ENCODE data around the gene KMT2A.

The KMT2A gene

DNA sequence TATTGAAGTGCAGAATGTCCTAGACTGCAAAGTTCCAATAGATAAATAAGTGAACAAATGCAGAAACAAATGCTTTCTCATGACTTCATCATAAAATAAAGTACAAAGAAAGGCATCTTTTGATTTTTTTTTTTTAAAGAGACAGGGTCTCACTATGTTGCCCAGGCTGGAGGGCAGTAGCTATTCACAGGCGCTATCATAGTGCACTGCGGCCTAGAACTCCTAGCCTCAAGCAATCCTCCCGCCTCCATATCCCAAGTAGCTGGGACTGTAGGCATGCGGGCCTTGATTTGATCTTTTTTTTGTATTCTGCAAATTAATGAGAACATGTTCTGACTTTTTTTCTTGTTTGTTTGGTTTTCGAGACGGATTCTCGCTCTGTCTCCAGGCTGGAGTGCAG is 138.3 kb downstream of the KMT2A start:
- DNase-seq (ENCODE audit: insufficient read length, low spot score) = no peak
- FAIRE-seq = no peak
